AG10803 (cell line): ENCODE measurements around the gene CDK17.
"Not testable (repeated sequence)": the region's sequence is repeated elsewhere in the genome, so short reads cannot be mapped to it uniquely, and the experiment has no call there.

Source experiments
- DNase-seq: peaks from one replicate; pipeline ENCODE4 v3.0.0; 2010; ENCODE audit warnings: low read depth
- H3K4me3 ChIP-seq: 2 replicates; pipeline ENCODE4 v1.5.1; 2011; ENCODE audit warnings: mild to moderate bottlenecking, low read length, control low read depth
- CTCF ChIP-seq: conservative IDR thresholded peaks from 2 replicates; pipeline ENCODE4 v1.5.1; 2011; ENCODE audit warnings: mild to moderate bottlenecking, low read length, control low read depth, inconsistent platforms

The CDK17 gene

GRCh38 chr12:96404696-96405095 is 4.5 kb upstream of the CDK17 start:
- DNase-seq = no peak
- no peak overlapping the region for H3K4me3 ChIP-seq
- TF ChIP-seq CTCF = no peak

GRCh38 chr12:96403870-96404269 is 3.6 kb upstream of the CDK17 start:
- H3K4me3 ChIP-seq = no peak overlapping the region
- no peak for TF ChIP-seq CTCF
- DNase-seq = no peak

- DNase-seq, H3K4me3 ChIP-seq: not testable (repeated sequence)
These were observed 2.3 kb upstream of the CDK17 start for GRCh38 chr12:96402522-96402921.

- TF ChIP-seq CTCF = no peak
- no peak for DNase-seq
- H3K4me3 ChIP-seq = no peak overlapping the region
These were observed 1.8 kb upstream of the CDK17 start for GRCh38 chr12:96402061-96402460.

- peak; percentile 64 for TF ChIP-seq CTCF
- peak overlapping the region; percentile 60 for H3K4me3 ChIP-seq
- DNase-seq = peak; percentile 84
These were observed 1.0 kb upstream of the CDK17 start for GRCh38 chr12:96401076-96401871.

- TF ChIP-seq CTCF = no peak
- peak overlapping the region; percentile 60 for H3K4me3 ChIP-seq
- no peak for DNase-seq
These were observed 414 bp upstream of the CDK17 start for GRCh38 chr12:96400631-96401075.

GRCh38 chr12:96399120-96399918 is 920 bp downstream of the CDK17 start:
- TF ChIP-seq CTCF = peak; percentile 38
- peak overlapping the region; percentile 94 for H3K4me3 ChIP-seq

More at GRCh38 chr12:96399120-96399918, 920 bp downstream of the CDK17 start:
- DNase-seq = peak; percentile 74
